Globus pallidus (tissue), 1 donor: Measurements from ENCODE around the gene MEIS2.

Experiments
- DNase-seq: peaks from one replicate; pipeline ENCODE4 v3.0.0-alpha.2; 2015; ENCODE audit warnings: low spot score

MEIS2 gene

GRCh38 chr15:36901012-36901411, 199.3 kb downstream of the MEIS2 start:
- DNase-seq = no peak

GRCh38 chr15:36899696-36900095, 200.7 kb downstream of the MEIS2 start:
- no peak for DNase-seq

GRCh38 chr15:36898536-36899126, 201.7 kb downstream of the MEIS2 start:
- DNase-seq = no peak

GRCh38 chr15:36897834-36898233, 202.5 kb downstream of the MEIS2 start:
- no peak for DNase-seq

GRCh38 chr15:36896949-36897348, 203.4 kb downstream of the MEIS2 start:
- no peak for DNase-seq

- DNase-seq = no peak
These were observed 206.3 kb downstream of the MEIS2 start for GRCh38 chr15:36894075-36894474.

- DNase-seq = no peak
These were observed 207.1 kb downstream of the MEIS2 start for GRCh38 chr15:36893276-36893675.

GRCh38 chr15:36888011-36888992, 212.0 kb downstream of the MEIS2 start:
- DNase-seq = no peak

- DNase-seq = no peak
These were observed 213.0 kb downstream of the MEIS2 start for GRCh38 chr15:36887214-36887961.

- no peak for DNase-seq
These were observed 213.6 kb downstream of the MEIS2 start for GRCh38 chr15:36886701-36887100.

GRCh38 chr15:36886191-36886590, 214.2 kb downstream of the MEIS2 start:
- no peak for DNase-seq

GRCh38 chr15:36885771-36886170, 214.6 kb downstream of the MEIS2 start:
- no peak for DNase-seq

- no peak for DNase-seq
These were observed 215.3 kb downstream of the MEIS2 start for GRCh38 chr15:36884936-36885635.

- DNase-seq = no peak
These were observed 215.9 kb downstream of the MEIS2 start for GRCh38 chr15:36884518-36884875.

- peak; percentile 89 for DNase-seq
These were observed 216.4 kb downstream of the MEIS2 start for GRCh38 chr15:36883713-36884517.

GRCh38 chr15:36882487-36883131, 217.7 kb downstream of the MEIS2 start:
- DNase-seq = no peak

- DNase-seq = no peak
These were observed 218.3 kb downstream of the MEIS2 start for GRCh38 chr15:36882056-36882455.

GRCh38 chr15:36881516-36881915, 218.8 kb downstream of the MEIS2 start:
- DNase-seq = no peak

- DNase-seq = no peak
These were observed 219.4 kb downstream of the MEIS2 start for GRCh38 chr15:36880913-36881460.

GRCh38 chr15:36880224-36880912, 220.0 kb downstream of the MEIS2 start:
- no peak for DNase-seq
